NT2/D1 (cell line): Measurements from ENCODE around the gene DIP2C.
"Not testable (repeated sequence)": the region's sequence is repeated elsewhere in the genome, so short reads cannot be mapped to it uniquely, and the experiment has no call there.

Experiments
- SUZ12 ChIP-seq: IDR thresholded peaks from 2 replicates; pipeline ENCODE4 v1.6.1; 2011; ENCODE audit not compliant: insufficient read length, insufficient read depth; ENCODE audit errors: extremely low read depth
- YY1 ChIP-seq: IDR thresholded peaks from 2 replicates; pipeline ENCODE4 v1.6.1; 2011; ENCODE audit not compliant: insufficient read length, insufficient read depth
- ZNF274 ChIP-seq: IDR thresholded peaks from 2 replicates; pipeline ENCODE4 v1.6.1; 2011; ENCODE audit warnings: mild to moderate bottlenecking, low read depth, low read length

DNA sequence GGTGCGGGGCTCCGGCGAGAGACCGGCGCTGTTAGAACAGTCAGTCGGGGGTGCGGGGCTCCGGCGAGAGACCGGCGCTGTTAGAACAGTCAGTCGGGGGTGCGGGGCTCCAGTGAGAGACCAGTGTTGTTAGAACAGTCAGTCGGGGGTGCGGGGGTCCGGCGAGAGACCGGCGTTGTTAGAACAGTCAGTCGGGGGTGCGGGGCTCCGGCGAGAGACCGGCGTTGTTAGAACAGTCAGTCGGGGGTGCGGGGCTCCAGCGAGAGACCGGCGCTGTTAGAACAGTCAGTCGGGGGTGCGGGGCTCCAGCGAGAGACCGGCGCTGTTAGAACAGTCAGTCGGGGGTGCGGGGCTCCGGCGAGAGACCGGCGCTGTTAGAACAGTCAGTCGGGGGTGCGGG, 366.4 kb downstream of the DIP2C start:
- not testable (repeated sequence) for TF ChIP-seq ZNF274, YY1, SUZ12
